Prostate gland (tissue), 2 donors: ENCODE results near the gene CUX1.

Experiments
- POLR2A ChIP-seq: fragments of 450-650 bp; IDR thresholded peaks from one replicate; pipeline ENCODE4 v1.6.1; 2016; ENCODE audit warnings: antibody characterized with exemption, mild to moderate bottlenecking
- POLR2AphosphoS5 ChIP-seq: sonication (generic); formaldehyde crosslinking; IDR thresholded peaks from one replicate; pipeline ENCODE4 v1.6.1; 2017; ENCODE audit warnings: antibody characterized with exemption
- TF ChIP-seq, protein P1 (sequence below), 4 experiments: fragments of 200-600 bp in 2 of 4; fragments of 450-650 bp in 2 of 4; sonication (generic) in 2 of 4; IDR thresholded peaks; 1 replicate in 3 of 4; 2 replicates in 1 of 4; pipeline ENCODE4 v1.5.1; 2016 to 2019; ENCODE audit warnings: antibody characterized with exemption in 4 of 4, mild to moderate bottlenecking in 2 of 4, moderate library complexity in 2 of 4

DNA sequence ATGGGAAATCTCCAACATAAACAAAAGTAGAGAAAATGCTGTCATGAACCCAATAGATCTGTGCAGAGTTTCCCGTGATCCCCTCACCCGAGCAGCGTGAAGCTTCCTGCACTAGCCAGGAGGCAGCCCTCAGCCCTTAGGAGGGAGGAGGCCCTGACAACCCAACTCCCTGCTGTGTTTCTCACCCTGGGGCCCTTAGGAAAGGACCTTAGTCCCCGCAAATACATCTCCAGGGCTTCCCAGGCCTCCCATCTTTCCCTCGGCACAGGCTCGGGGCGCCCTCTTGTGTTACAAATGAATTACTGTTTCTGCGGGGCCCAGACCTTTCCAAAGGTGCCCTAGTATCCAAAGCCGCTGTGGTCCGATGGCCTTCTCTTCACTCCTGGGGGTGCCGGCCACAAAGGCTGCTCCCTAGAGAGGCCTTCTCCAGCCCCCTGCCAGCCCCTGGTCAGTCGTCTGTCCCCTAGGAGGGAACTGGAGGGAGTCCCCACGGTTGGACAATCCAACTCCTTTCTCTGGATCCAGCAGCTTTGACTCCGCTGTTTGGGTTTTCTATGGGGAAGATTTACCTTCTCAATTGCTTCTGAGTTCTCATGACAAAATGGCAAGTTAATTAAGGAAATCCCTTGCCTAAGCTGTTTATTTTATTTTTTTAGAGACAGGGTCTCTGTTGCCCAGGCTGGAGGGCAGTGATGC, 419.3 kb downstream of the CUX1 start:
- TF ChIP-seq, protein P1, sequence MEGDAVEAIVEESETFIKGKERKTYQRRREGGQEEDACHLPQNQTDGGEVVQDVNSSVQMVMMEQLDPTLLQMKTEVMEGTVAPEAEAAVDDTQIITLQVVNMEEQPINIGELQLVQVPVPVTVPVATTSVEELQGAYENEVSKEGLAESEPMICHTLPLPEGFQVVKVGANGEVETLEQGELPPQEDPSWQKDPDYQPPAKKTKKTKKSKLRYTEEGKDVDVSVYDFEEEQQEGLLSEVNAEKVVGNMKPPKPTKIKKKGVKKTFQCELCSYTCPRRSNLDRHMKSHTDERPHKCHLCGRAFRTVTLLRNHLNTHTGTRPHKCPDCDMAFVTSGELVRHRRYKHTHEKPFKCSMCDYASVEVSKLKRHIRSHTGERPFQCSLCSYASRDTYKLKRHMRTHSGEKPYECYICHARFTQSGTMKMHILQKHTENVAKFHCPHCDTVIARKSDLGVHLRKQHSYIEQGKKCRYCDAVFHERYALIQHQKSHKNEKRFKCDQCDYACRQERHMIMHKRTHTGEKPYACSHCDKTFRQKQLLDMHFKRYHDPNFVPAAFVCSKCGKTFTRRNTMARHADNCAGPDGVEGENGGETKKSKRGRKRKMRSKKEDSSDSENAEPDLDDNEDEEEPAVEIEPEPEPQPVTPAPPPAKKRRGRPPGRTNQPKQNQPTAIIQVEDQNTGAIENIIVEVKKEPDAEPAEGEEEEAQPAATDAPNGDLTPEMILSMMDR (IDR thresholded peaks at IDR 0.05), result peak; percentile 53 to 82 (median 80)
- no peak for TF ChIP-seq POLR2A
- peak; percentile 12 for TF ChIP-seq POLR2AphosphoS5
